Measurements from ENCODE around the gene TMEM178B. TPM values are rescaled to one million over a fixed set of nuclear protein-coding genes. Genes with fewer than 3 reads are reported as not detected.

Gene TMEM178B
- total and polyA plus RNA-seq, 2 of the 4 experiments (the other 2 are of a cell fraction), result under 0.01 to 0.05 TPM

DNA sequence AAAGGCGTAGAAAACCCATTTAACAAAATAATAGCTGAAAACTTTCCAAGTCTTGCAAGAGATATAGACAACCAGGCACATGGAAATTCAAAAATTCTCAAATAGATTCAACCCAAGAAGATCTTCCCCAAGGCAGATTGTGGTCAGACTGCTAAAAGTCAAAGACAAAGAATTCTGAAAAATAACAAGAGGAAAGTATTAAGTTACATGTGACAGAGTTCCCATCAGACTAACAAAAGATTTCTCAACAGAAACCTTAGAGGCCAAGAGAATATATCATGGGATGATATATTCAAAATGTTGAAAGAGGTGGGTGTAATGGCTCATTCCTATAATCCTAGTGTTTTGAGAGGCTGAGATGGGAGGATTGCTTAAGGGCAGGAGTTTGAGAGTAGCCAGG lies 59.8 kb downstream of the TMEM178B start:
- Histone ChIP-seq H3K9me3 (ENCODE audit: control insufficient read depth, insufficient read depth, low read length) (peaks cover 2% of the 10 kb centered on the region; the same call in 1 of the 2 replicates), H4K91ac (ENCODE audit: insufficient read depth, low read depth, low read length) (no peak overlapping the region), H3K4me1 (ENCODE audit: control insufficient read depth, insufficient read depth, low read length) (no peaks in the 10 kb centered on the region), H2BK5ac (ENCODE audit: low read depth, low read length, poor library complexity, severe bottlenecking) (no peak overlapping the region), H4K5ac (ENCODE audit: low read depth, low read length) (no peak overlapping the region), H3K9me1 (ENCODE audit: insufficient read depth, low read length) (no peaks in the 10 kb centered on the region), H3K4me3 (ENCODE audit: insufficient read depth, low read depth, low read length) (no peak overlapping the region), H3K56ac (ENCODE audit: extremely low read depth, insufficient read depth, low read length) (no peak overlapping the region), H2AFZ (replicated peaks; ENCODE audit: low read length, poor library complexity) (no peak overlapping the region), H3K4ac (ENCODE audit: low read depth, low read length) (no peak overlapping the region), H2AK9ac (replicated peaks; ENCODE audit: low read depth, low read length, poor library complexity) (no peak overlapping the region), H3K27ac (ENCODE audit: insufficient read depth, low read length) (no peak overlapping the region), H3K4me2 (ENCODE audit: low read depth, low read length) (no peak overlapping the region), H3K36me3 (ENCODE audit: control insufficient read depth, insufficient read depth, low read length) (no peaks in the 10 kb centered on the region), H3K18ac (ENCODE audit: low read depth, low read length) (no peak overlapping the region), H2AK5ac (ENCODE audit: low read depth, low read length) (no peak overlapping the region), H3K9ac (ENCODE audit: low read depth, low read length) (no peak overlapping the region), H4K20me1 (ENCODE audit: insufficient read depth, low read length) (no peaks in the 10 kb centered on the region), H2BK15ac (ENCODE audit: low read depth, low read length) (no peak overlapping the region), H3K14ac (replicated peaks; ENCODE audit: low read depth, low read length) (no peak overlapping the region), H4K8ac (ENCODE audit: low read depth in 2 of 2, low read length in 2 of 2) (no peak overlapping the region), H3K27me3 (ENCODE audit: control insufficient read depth, insufficient read depth, low read length) (no peaks in the 10 kb centered on the region), H3K23ac (ENCODE audit: low read depth, low read length) (no peak overlapping the region), H2BK120ac (ENCODE audit: low read depth, low read length) (no peak overlapping the region), H2BK20ac (ENCODE audit: low read depth, low read length) (no peak overlapping the region), H3K79me1 (ENCODE audit: low read depth in 1 of 2, low read length in 2 of 2) (0 out of 4 replicates have a peak, but pooled peaks cover 0 to 3% of the 10 kb centered on the region in 2 experiments)
- WGBS, 2 experiments (ENCODE audit: extremely low coverage in 2 of 2, insufficient read length in 1 of 2), result no CpG with 5 or more reads among the region's 1 CpG
- TF ChIP-seq BHLHE40 (IDR thresholded peaks at IDR 0.05; ENCODE audit: low read depth, low read length) (no peak), RCOR1 (IDR thresholded peaks at IDR 0.05; ENCODE audit: insufficient replicate concordance, low read length) (no peak), RAD21 (IDR thresholded peaks at IDR 0.05; ENCODE audit: low read length) (no peak), NFE2L2 (IDR thresholded peaks at IDR 0.05; ENCODE audit: low read depth, low read length) (no peak), RFX5 (IDR thresholded peaks at IDR 0.05; ENCODE audit: low read depth, low read length) (no peak)
- TF ChIP-seq, protein P1, sequence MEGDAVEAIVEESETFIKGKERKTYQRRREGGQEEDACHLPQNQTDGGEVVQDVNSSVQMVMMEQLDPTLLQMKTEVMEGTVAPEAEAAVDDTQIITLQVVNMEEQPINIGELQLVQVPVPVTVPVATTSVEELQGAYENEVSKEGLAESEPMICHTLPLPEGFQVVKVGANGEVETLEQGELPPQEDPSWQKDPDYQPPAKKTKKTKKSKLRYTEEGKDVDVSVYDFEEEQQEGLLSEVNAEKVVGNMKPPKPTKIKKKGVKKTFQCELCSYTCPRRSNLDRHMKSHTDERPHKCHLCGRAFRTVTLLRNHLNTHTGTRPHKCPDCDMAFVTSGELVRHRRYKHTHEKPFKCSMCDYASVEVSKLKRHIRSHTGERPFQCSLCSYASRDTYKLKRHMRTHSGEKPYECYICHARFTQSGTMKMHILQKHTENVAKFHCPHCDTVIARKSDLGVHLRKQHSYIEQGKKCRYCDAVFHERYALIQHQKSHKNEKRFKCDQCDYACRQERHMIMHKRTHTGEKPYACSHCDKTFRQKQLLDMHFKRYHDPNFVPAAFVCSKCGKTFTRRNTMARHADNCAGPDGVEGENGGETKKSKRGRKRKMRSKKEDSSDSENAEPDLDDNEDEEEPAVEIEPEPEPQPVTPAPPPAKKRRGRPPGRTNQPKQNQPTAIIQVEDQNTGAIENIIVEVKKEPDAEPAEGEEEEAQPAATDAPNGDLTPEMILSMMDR (conservative IDR thresholded peaks at IDR 0.05; ENCODE audit: low read depth, low read length), result no peak
- TF ChIP-seq, protein P2, sequence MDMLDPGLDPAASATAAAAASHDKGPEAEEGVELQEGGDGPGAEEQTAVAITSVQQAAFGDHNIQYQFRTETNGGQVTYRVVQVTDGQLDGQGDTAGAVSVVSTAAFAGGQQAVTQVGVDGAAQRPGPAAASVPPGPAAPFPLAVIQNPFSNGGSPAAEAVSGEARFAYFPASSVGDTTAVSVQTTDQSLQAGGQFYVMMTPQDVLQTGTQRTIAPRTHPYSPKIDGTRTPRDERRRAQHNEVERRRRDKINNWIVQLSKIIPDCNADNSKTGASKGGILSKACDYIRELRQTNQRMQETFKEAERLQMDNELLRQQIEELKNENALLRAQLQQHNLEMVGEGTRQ (IDR thresholded peaks at IDR 0.05; ENCODE audit: low read depth, low read length), result no peak
- no peak for ATAC-seq (ENCODE audit: low read depth)
- dilution Hi-C loops (cut with HindIII; ENCODE audit: low sequenced_read_pairs, unreplicated experiment), result no loop called here
- intact Hi-C loops (cut with micrococcal nuclease), result no loop called here
- ChIA-PET CTCF (no interaction called here), POLR2A (ENCODE audit: unreplicated experiment) (no interaction called here)
- in situ Hi-C loops (cut with MboI; ENCODE audit: low sequenced_read_pairs), result no loop called here
- no peak for DNase-seq
- BruUV-seq (replicated peaks), result no TSS peak

Measured in IMR-90 (cell line).